Lower leg skin (tissue), 4 donors: ENCODE data around the gene GNAZ. TPM values are rescaled to one million over a fixed set of nuclear protein-coding genes. Genes with fewer than 3 reads are reported as not detected.

Experiments used
- DNase-seq, 2 donors: peaks; one replicate each; pipeline ENCODE4 v3.0.0-alpha.2; 2019; ENCODE audit warnings: low spot score in 2 of 2
- H3K4me3 ChIP-seq: fragments of 200-600 bp; sonication (generic); 2 replicates; pipeline ENCODE4 v1.5.1; 2017; ENCODE audit warnings: mild to moderate bottlenecking, low read depth; ENCODE audit not compliant: poor library complexity, severe bottlenecking
- POLR2A ChIP-seq, 2 donors: fragments of 450-650 bp; IDR thresholded peaks; one replicate each; pipeline ENCODE4 v1.6.1; 2016 to 2017; ENCODE audit warnings: antibody characterized with exemption in 2 of 2, mild to moderate bottlenecking in 1 of 2, moderate library complexity in 1 of 2
- WGBS, 2 donors: methylation state at CpG; one replicate each; pipeline ENCODE4 v1.1.5; 2018; 5-methylcytosine and 5-hydroxymethylcytosine counted together
- intact Hi-C: fragments of 100-400 bp; cut with DNase I; formaldehyde crosslinking; loops from one replicate; pipeline ENCODE4 v1.15.0; 2023; ENCODE audit warnings: low total_unique reads
- total RNA-seq, 4 donors: library from RNA; depleted of rRNA; stranded (reverse); fragments of >200 nt; gene quantifications; one replicate each; pipeline ENCODE4 v1.1.0, GENCODE V29; 2016
- TF ChIP-seq, protein P1 (sequence below), 3 donors: fragments of 450-650 bp; IDR thresholded peaks; one replicate each; pipeline ENCODE4 v1.5.1; 2016; ENCODE audit warnings: antibody characterized with exemption in 3 of 3, mild to moderate bottlenecking in 3 of 3, moderate library complexity in 2 of 3

GNAZ gene
- total RNA-seq, 4 donors from 2014 or later: 1.5 to 3.6 (median 2.0) TPM

DNA sequence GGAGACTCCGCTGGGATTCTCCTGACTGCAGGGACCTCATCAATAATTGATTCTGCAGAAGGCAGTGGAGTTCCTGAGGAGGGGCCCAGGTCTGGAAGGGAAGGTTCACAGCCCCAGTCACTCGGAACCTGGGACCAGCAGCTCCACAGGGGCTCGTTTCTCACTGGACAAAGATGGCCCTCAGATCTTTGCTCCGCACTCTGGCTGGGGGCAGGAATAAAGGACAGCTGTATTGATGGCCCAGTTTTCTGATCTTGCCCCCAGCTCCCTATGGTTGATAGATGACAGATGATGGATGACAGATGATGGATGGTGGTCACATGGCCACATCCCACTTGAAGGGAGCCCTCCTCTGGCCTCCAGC, 98.7 kb downstream of the GNAZ start:
- DNase-seq: no peak
- no peak for TF ChIP-seq POLR2A (IDR thresholded peaks at IDR 0.05)
- TF ChIP-seq, protein P1, sequence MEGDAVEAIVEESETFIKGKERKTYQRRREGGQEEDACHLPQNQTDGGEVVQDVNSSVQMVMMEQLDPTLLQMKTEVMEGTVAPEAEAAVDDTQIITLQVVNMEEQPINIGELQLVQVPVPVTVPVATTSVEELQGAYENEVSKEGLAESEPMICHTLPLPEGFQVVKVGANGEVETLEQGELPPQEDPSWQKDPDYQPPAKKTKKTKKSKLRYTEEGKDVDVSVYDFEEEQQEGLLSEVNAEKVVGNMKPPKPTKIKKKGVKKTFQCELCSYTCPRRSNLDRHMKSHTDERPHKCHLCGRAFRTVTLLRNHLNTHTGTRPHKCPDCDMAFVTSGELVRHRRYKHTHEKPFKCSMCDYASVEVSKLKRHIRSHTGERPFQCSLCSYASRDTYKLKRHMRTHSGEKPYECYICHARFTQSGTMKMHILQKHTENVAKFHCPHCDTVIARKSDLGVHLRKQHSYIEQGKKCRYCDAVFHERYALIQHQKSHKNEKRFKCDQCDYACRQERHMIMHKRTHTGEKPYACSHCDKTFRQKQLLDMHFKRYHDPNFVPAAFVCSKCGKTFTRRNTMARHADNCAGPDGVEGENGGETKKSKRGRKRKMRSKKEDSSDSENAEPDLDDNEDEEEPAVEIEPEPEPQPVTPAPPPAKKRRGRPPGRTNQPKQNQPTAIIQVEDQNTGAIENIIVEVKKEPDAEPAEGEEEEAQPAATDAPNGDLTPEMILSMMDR (IDR thresholded peaks at IDR 0.05): no peak
- no peak overlapping the region for H3K4me3 ChIP-seq
- intact Hi-C loops: no loop called here
- 100% methylated on average over 4 of the region's 4 CpGs for WGBS, 2 donors

Other genes starting within 250 kb of the GNAZ start
- gene IGLL5, start 182.7 kb upstream of the GNAZ start, total RNA-seq: not detected
- 1 to 10 TPM in 2 of 4 donors, not detected in 2; 1.1 to 1.7 TPM for gene RSPH14, start 71.5 kb downstream of the GNAZ start, total RNA-seq
- 1 to 10 TPM; 1.2 to 3.6 (median 1.8) TPM for gene RAB36, start 75.0 kb downstream of the GNAZ start, total RNA-seq
- gene BCR, start 110.0 kb downstream of the GNAZ start, total RNA-seq: 100 to 1,000 TPM in 1 of 4 donors, 10 to 100 TPM in 3; 70.5 to 102 (median 84.1) TPM